NCI-H82 treated with DMSO at 0.1 percent for 48 hours (cell line): ENCODE results near the gene MYH11.

Experiments
- DNase-seq: peaks from one replicate; lab custom pipeline; 2025; ENCODE audit not compliant: unreplicated experiment; lab: John Stamatoyannopoulos, UW

MYH11 gene

GRCh38 chr16:15856901-15857698 is at the start of gene MYH11:
MYH11 (minus strand) TSS chr16:15857028; CDS start chr16:15838252, 18,776 bp downstream.
- no peak for DNase-seq

GRCh38 chr16:15906439-15906838 is 49.6 kb upstream of the MYH11 start:
- DNase-seq: no peak

- no peak for DNase-seq
Observed at GRCh38 chr16:15903960-15904359, 47.1 kb upstream of the MYH11 start.

GRCh38 chr16:15900901-15901500 is 44.2 kb upstream of the MYH11 start:
- DNase-seq: no peak

GRCh38 chr16:15900357-15900756 is 43.5 kb upstream of the MYH11 start:
- no peak for DNase-seq

- no peak for DNase-seq
Observed at GRCh38 chr16:15899538-15900100, 42.8 kb upstream of the MYH11 start.

GRCh38 chr16:15898654-15899053 is 41.8 kb upstream of the MYH11 start:
- no peak for DNase-seq

GRCh38 chr16:15897834-15898254 is 41.0 kb upstream of the MYH11 start:
- no peak for DNase-seq

GRCh38 chr16:15897121-15897780 is 40.4 kb upstream of the MYH11 start:
- DNase-seq: no peak

GRCh38 chr16:15894571-15895374 is 37.9 kb upstream of the MYH11 start:
- DNase-seq: no peak

- no peak for DNase-seq
Observed at GRCh38 chr16:15891508-15891907, 34.7 kb upstream of the MYH11 start.

GRCh38 chr16:15888072-15888976 is 31.5 kb upstream of the MYH11 start, which contains the start of gene CEP20:
CEP20 (minus strand) TSS chr16:15888603; CDS start chr16:15888585, 18 bp downstream.
- peak; percentile 97 for DNase-seq

- DNase-seq: no peak
Observed at GRCh38 chr16:15887283-15887682, 30.5 kb upstream of the MYH11 start.

- no peak for DNase-seq
Observed at GRCh38 chr16:15886078-15886477, 29.2 kb upstream of the MYH11 start.

GRCh38 chr16:15885560-15886001 is 28.8 kb upstream of the MYH11 start:
- DNase-seq: no peak

- no peak for DNase-seq
Observed at GRCh38 chr16:15882563-15882962, 25.7 kb upstream of the MYH11 start.

GRCh38 chr16:15881794-15882379 is 25.1 kb upstream of the MYH11 start:
- no peak for DNase-seq

- no peak for DNase-seq
Observed at GRCh38 chr16:15880434-15881308, 23.8 kb upstream of the MYH11 start.
